ENCODE data around the gene TMEM200B. TPM values are rescaled to one million over a fixed set of nuclear protein-coding genes. Genes with fewer than 3 reads are reported as not detected.
"Not testable (repeated sequence)": the region's sequence is repeated elsewhere in the genome, so short reads cannot be mapped to it uniquely, and the experiment has no call there.

The TMEM200B gene
- total RNA-seq, 1 experiment from 2014 or later, result 12.6 TPM

- peaks cover 3% of the 10 kb centered on the region; the same call in 1 of the 2 replicates for H3K4me1 ChIP-seq (ENCODE audit: insufficient read depth, low read length)
- H3K36me3 Mint-ChIP-seq (ENCODE audit: insufficient read depth in 1 of 3, low read depth in 3 of 3), result no peaks in the 10 kb centered on the region
- H2BK5ac ChIP-seq (ENCODE audit: insufficient read length, low read length), result no peak overlapping the region
- peaks cover 0 to 6% of the 10 kb centered on the region in 2 experiments; a peak in 1 of 5 replicates for H3K9me3 Mint-ChIP-seq
- no peak overlapping the region for H3K27ac Mint-ChIP-seq
- H3K9me3 ChIP-seq (ENCODE audit: control insufficient read depth, low read depth, low read length), result no peaks in the 10 kb centered on the region
- no peaks in the 10 kb centered on the region for H3K23me2 ChIP-seq (ENCODE audit: insufficient read length, low read depth, low read length, poor library complexity, severe bottlenecking)
- DNase-seq, result no peak
- H3K56ac ChIP-seq (ENCODE audit: insufficient read length, low read depth, low read length), result no peak overlapping the region
- H2BK15ac ChIP-seq (ENCODE audit: low read depth, low read length), result no peak overlapping the region
- H3K4me3 Mint-ChIP-seq, result no peak overlapping the region
- peak overlapping the region; percentile 86 for H2BK12ac ChIP-seq (ENCODE audit: insufficient read length, low read depth, low read length)
- H3K14ac ChIP-seq (ENCODE audit: insufficient read depth, low read length), result peak overlapping the region; percentile 50
- no CpG with 5 or more reads among the region's 55 CpGs for WGBS (ENCODE audit: extremely low coverage, insufficient read length, low lambda C conversion rate)
- no peaks in the 10 kb centered on the region for H3K79me1 ChIP-seq (ENCODE audit: insufficient read depth, low read depth, low read length, poor library complexity, severe bottlenecking)
- no peak overlapping the region for H3K27ac ChIP-seq (ENCODE audit: insufficient read length, low read depth, low read length)
- no peak overlapping the region for H3K4ac ChIP-seq (ENCODE audit: low read depth, low read length)
- no peak overlapping the region for H2AK5ac ChIP-seq (ENCODE audit: insufficient read length, low read length)
- H4K5ac ChIP-seq (ENCODE audit: insufficient read length, low read depth, low read length), result peak overlapping the region; percentile 81
- H3K27me3 ChIP-seq (ENCODE audit: insufficient read depth, low read length), result no peaks in the 10 kb centered on the region
- H3K27me3 Mint-ChIP-seq (ENCODE audit: low read depth), result peaks cover 9% of the 10 kb centered on the region
- no peak overlapping the region for H2BK20ac ChIP-seq (ENCODE audit: low read depth, low read length, poor library complexity, severe bottlenecking)
- H3K79me2 ChIP-seq (ENCODE audit: insufficient read depth, low read length), result no peaks in the 10 kb centered on the region
- no peaks in the 10 kb centered on the region for H4K20me1 ChIP-seq (ENCODE audit: control insufficient read depth, insufficient read depth, insufficient read length)
- no peak overlapping the region for H2AFZ ChIP-seq (ENCODE audit: low read length)
- no peak overlapping the region for H3K4me2 ChIP-seq (ENCODE audit: insufficient read depth, insufficient read length, low read length)
- H3T11ph ChIP-seq (ENCODE audit: low read length), result no peak overlapping the region
- H4K8ac ChIP-seq (replicated peaks; ENCODE audit: insufficient read length, low read depth, low read length), result peak overlapping the region; percentile 89
- H3K4me1 Mint-ChIP-seq, result peaks cover 6 to 9% of the 10 kb centered on the region in 2 experiments; a peak in 3 of 4 replicates
- no peak overlapping the region for H3K23ac ChIP-seq (ENCODE audit: insufficient read length, low read depth, low read length)
- no peak overlapping the region for H2BK120ac ChIP-seq (ENCODE audit: low read depth, low read length, poor library complexity, severe bottlenecking)
- H3K9ac ChIP-seq (ENCODE audit: extremely low read depth, insufficient read length, low read length), result no peak overlapping the region
- H4K91ac ChIP-seq (ENCODE audit: insufficient read length, low read depth, low read length), result no peak overlapping the region
- no peak for TF ChIP-seq CTCF (conservative IDR thresholded peaks at IDR 0.05)
- H3K18ac ChIP-seq (ENCODE audit: insufficient read length, low read depth, low read length), result no peak overlapping the region
Measured at GRCh38 chr1:29133861-29134694, 10.4 kb upstream of the TMEM200B start.

GRCh38 chr1:29131056-29131455 lies 7.4 kb upstream of the TMEM200B start:
- H3K9me3 ChIP-seq (ENCODE audit: control insufficient read depth, low read depth, low read length); H3K79me2 ChIP-seq (ENCODE audit: insufficient read depth, low read length); H3K9ac ChIP-seq (ENCODE audit: extremely low read depth, insufficient read length, low read length); H4K5ac ChIP-seq (ENCODE audit: insufficient read length, low read depth, low read length); H3K9me3 Mint-ChIP-seq; H3K4ac ChIP-seq (ENCODE audit: low read depth, low read length); H4K20me1 ChIP-seq (ENCODE audit: control insufficient read depth, insufficient read depth, insufficient read length); H3K36me3 Mint-ChIP-seq (ENCODE audit: insufficient read depth in 1 of 3, low read depth in 3 of 3); H3K27ac Mint-ChIP-seq; H3K27ac ChIP-seq (ENCODE audit: insufficient read length, low read depth, low read length); H3K27me3 ChIP-seq (ENCODE audit: insufficient read depth, low read length); H3K79me1 ChIP-seq (ENCODE audit: insufficient read depth, low read depth, low read length, poor library complexity, severe bottlenecking); H3K4me2 ChIP-seq (ENCODE audit: insufficient read depth, insufficient read length, low read length); H3K23ac ChIP-seq (ENCODE audit: insufficient read length, low read depth, low read length); H4K91ac ChIP-seq (ENCODE audit: insufficient read length, low read depth, low read length); H4K8ac ChIP-seq (replicated peaks; ENCODE audit: insufficient read length, low read depth, low read length); H2AFZ ChIP-seq (ENCODE audit: low read length); H3T11ph ChIP-seq (ENCODE audit: low read length); DNase-seq; H2AK5ac ChIP-seq (ENCODE audit: insufficient read length, low read length); H3K23me2 ChIP-seq (ENCODE audit: insufficient read length, low read depth, low read length, poor library complexity, severe bottlenecking); H2BK5ac ChIP-seq (ENCODE audit: insufficient read length, low read length); H3K14ac ChIP-seq (ENCODE audit: insufficient read depth, low read length); H3K4me1 ChIP-seq (ENCODE audit: insufficient read depth, low read length); H3K18ac ChIP-seq (ENCODE audit: insufficient read length, low read depth, low read length); H2BK12ac ChIP-seq (ENCODE audit: insufficient read length, low read depth, low read length); H3K4me1 Mint-ChIP-seq; H2BK120ac ChIP-seq (ENCODE audit: low read depth, low read length, poor library complexity, severe bottlenecking); H2BK20ac ChIP-seq (ENCODE audit: low read depth, low read length, poor library complexity, severe bottlenecking); H2BK15ac ChIP-seq (ENCODE audit: low read depth, low read length); H3K4me3 Mint-ChIP-seq; H3K56ac ChIP-seq (ENCODE audit: insufficient read length, low read depth, low read length): not testable (repeated sequence)
- no CpG with 5 or more reads among the region's 29 CpGs for WGBS (ENCODE audit: extremely low coverage, insufficient read length, low lambda C conversion rate)
- H3K27me3 Mint-ChIP-seq (ENCODE audit: low read depth), result peaks cover 12% of the 10 kb centered on the region
